Measurements from ENCODE around the gene PRKCH.

- TF ChIP-seq POLR2AphosphoS5 (IDR thresholded peaks at IDR 0.05; ENCODE audit: borderline replicate concordance, low read depth, low read length) = no peak
- no peak for TF ChIP-seq FOXP2 (optimal IDR thresholded peaks at IDR 0.05; ENCODE audit: control extremely low read depth, extremely low read length, insufficient read depth)
- no peak for TF ChIP-seq EZH2 (IDR thresholded peaks at IDR 0.05)
These were observed 54.9 kb downstream of the PRKCH start for GRCh38 chr14:61376314-61376713.

All from SK-N-MC (cell line).